ENCODE data around the gene LRP11.

Gene LRP11

DNA sequence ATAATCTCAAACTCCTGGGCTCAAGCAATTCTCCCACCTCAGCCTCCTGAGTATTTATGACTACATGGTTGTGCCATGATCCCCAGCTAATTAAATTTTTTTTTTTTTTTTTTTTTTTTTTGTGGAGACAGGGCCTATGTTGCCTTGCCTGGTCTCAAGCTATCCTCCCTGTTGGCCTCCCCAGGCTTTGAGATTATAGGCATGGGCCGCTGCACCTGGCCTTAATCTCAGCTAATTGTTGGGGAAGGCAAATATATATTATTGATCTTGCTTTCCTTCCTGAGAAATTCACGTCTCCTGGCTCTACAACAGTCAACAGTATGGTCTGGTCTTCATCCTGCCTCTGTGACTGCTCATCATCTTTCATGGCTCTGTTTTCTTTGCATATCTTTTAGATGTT, 94.5 kb downstream of the LRP11 start:
- no peak overlapping the region for H3K4me3 ChIP-seq (replicated peaks; ENCODE audit: low read depth, low read length)
- TF ChIP-seq, protein P1, sequence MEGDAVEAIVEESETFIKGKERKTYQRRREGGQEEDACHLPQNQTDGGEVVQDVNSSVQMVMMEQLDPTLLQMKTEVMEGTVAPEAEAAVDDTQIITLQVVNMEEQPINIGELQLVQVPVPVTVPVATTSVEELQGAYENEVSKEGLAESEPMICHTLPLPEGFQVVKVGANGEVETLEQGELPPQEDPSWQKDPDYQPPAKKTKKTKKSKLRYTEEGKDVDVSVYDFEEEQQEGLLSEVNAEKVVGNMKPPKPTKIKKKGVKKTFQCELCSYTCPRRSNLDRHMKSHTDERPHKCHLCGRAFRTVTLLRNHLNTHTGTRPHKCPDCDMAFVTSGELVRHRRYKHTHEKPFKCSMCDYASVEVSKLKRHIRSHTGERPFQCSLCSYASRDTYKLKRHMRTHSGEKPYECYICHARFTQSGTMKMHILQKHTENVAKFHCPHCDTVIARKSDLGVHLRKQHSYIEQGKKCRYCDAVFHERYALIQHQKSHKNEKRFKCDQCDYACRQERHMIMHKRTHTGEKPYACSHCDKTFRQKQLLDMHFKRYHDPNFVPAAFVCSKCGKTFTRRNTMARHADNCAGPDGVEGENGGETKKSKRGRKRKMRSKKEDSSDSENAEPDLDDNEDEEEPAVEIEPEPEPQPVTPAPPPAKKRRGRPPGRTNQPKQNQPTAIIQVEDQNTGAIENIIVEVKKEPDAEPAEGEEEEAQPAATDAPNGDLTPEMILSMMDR (IDR thresholded peaks at IDR 0.05; ENCODE audit: low read length, missing control alignments) = no peak
- no peak for DNase-seq (ENCODE audit: low read depth)

Data from fibroblast of pulmonary artery (primary cell).